ENCODE measurements around the gene ATP8A2.

- no peak for TF ChIP-seq CTCF (IDR thresholded peaks at IDR 0.05; ENCODE audit: insufficient read depth, low read depth, low read length)
- no peak for TF ChIP-seq EZH2 (IDR thresholded peaks at IDR 0.05; ENCODE audit: insufficient read depth, low read length)
Measured at GRCh38 chr13:25902455-25902854, 530.7 kb downstream of the ATP8A2 start.

All from astrocyte (in vitro differentiated cells and primary cell).